A673 (cell line): ENCODE results near the gene ADARB2. TPM values are rescaled to one million over a fixed set of nuclear protein-coding genes. Genes with fewer than 3 reads are reported as not detected.
"Not testable (repeated sequence)": the region's sequence is repeated elsewhere in the genome, so short reads cannot be mapped to it uniquely, and the experiment has no call there.

Experiments used
- BruUV-seq: library from RNA; stranded (reverse); fragments of 400-500 nt; replicated peaks from 2 replicates; lab custom pipeline; 2021; lab: Mats Ljungman, UMichigan
- CTCF ChIA-PET: fragments of 300-600 bp; sonication (Branson Sonifier 250); formaldehyde crosslinking; loops from one replicate; lab custom pipeline; 2022; ENCODE audit warnings: antibody characterized with exemption; lab: Charles Lee
- POLR2A ChIA-PET: fragments of 300-600 bp; sonication (Branson Sonifier 250); formaldehyde crosslinking; loops from one replicate; lab custom pipeline; 2022; ENCODE audit warnings: antibody characterized with exemption; ENCODE audit not compliant: low non-redundant PET; lab: Charles Lee
- DNase-seq: peaks from one replicate; pipeline ENCODE4 v3.0.0-alpha.2; 2015; ENCODE audit warnings: low spot score
- H3K27ac ChIP-seq: fragments of 200-600 bp; sonication (generic); 2 replicates; pipeline ENCODE4 v1.5.1; 2016; ENCODE audit warnings: mixed run types, low read depth, mild to moderate bottlenecking, mixed read lengths, antibody characterized with exemption, low read length; ENCODE audit not compliant: poor library complexity, severe bottlenecking
- H3K27me3 ChIP-seq: fragments of 200-600 bp; sonication (generic); replicated peaks from 2 replicates; pipeline ENCODE4 v1.6.1; 2017; ENCODE audit warnings: mixed run types, low read depth, mild to moderate bottlenecking, mixed read lengths, antibody characterized with exemption, low read length; ENCODE audit not compliant: insufficient read depth, poor library complexity
- H3K36me3 ChIP-seq: fragments of 200-600 bp; sonication (generic); 2 replicates; pipeline ENCODE4 v1.6.1; 2016; ENCODE audit warnings: mixed run types, mild to moderate bottlenecking, mixed read lengths, antibody characterized with exemption, low read length; ENCODE audit not compliant: insufficient read depth, poor library complexity, severe bottlenecking
- H3K4me1 ChIP-seq: fragments of 200-600 bp; sonication (generic); 2 replicates; pipeline ENCODE4 v1.6.1; 2017; ENCODE audit warnings: mixed run types, mild to moderate bottlenecking, mixed read lengths, antibody characterized with exemption, low read length; ENCODE audit not compliant: insufficient read depth, poor library complexity, severe bottlenecking
- H3K4me3 ChIP-seq: fragments of 200-600 bp; sonication (generic); 2 replicates; pipeline ENCODE4 v1.5.1; 2016; ENCODE audit warnings: low read depth, mixed run types, mild to moderate bottlenecking, mixed read lengths, low read length; ENCODE audit not compliant: poor library complexity, severe bottlenecking
- H3K9me3 ChIP-seq: fragments of 200-600 bp; sonication (generic); 2 replicates; pipeline ENCODE4 v1.6.1; 2016; ENCODE audit warnings: mixed run types, low read depth, mild to moderate bottlenecking, mixed read lengths, antibody characterized with exemption, low read length; ENCODE audit not compliant: poor library complexity, severe bottlenecking
- CTCF ChIP-seq: fragments of 300-800, 200-600 bp; sonication (generic); conservative IDR thresholded peaks from 2 replicates; pipeline ENCODE4 v1.5.1; 2017; ENCODE audit warnings: low read depth, mild to moderate bottlenecking, antibody characterized with exemption, low read length, moderate library complexity, mixed read lengths
- EZH2 ChIP-seq: fragments of 200-600 bp; sonication (generic); IDR thresholded peaks from 2 replicates; pipeline ENCODE4 v1.6.1; 2017; ENCODE audit warnings: borderline replicate concordance, low read depth, mild to moderate bottlenecking, mixed read lengths, antibody characterized with exemption, low read length; ENCODE audit not compliant: poor library complexity, severe bottlenecking
- intact Hi-C: fragments of 100-400 bp; cut with micrococcal nuclease; formaldehyde crosslinking; loops from one replicate; pipeline ENCODE4 v1.10.0; 2022; ENCODE audit not compliant: unreplicated experiment
- total RNA-seq: library from RNA; stranded (reverse); gene quantifications from 2 replicates; pipeline ENCODE4 v1.2.3, GENCODE V29; 2021

Gene ADARB2
- total RNA-seq, 1 experiment from 2014 or later, result not detected

- intact Hi-C loops, result no loop called here
- CTCF ChIA-PET, result interaction anchor here (0.5 kb wide), 1 partner anchor 429 kb away, joined by 4 read pairs; no protein-coding TSS in a partner anchor
- no peaks in the 10 kb centered on the region for H3K9me3 ChIP-seq
These were observed 381.0 kb downstream of the ADARB2 start for GRCh38 chr10:1356349-1356748.

GRCh38 chr10:1354809-1355710, 382.3 kb downstream of the ADARB2 start:
- intact Hi-C loops, result no loop called here

More at GRCh38 chr10:1356349-1356748, 381.0 kb downstream of the ADARB2 start:
- no TSS peak for BruUV-seq
- DNase-seq, result no peak
- Histone ChIP-seq H3K27ac (no peak overlapping the region), H3K4me1 (peaks cover 8% of the 10 kb centered on the region), H3K27me3 (peaks cover 37% of the 10 kb centered on the region), H3K36me3 (no peaks in the 10 kb centered on the region), H3K4me3 (no peak overlapping the region)
- TF ChIP-seq EZH2 (no peak), CTCF (no peak)
- POLR2A ChIA-PET, result no interaction called here

GRCh38 chr10:1352296-1352695, 385.0 kb downstream of the ADARB2 start:
- H3K4me1 ChIP-seq, H3K27ac ChIP-seq, CTCF ChIA-PET, intact Hi-C loops, BruUV-seq, POLR2A ChIA-PET, DNase-seq, H3K4me3 ChIP-seq, H3K36me3 ChIP-seq, H3K9me3 ChIP-seq: not testable (repeated sequence)
- peaks cover 37% of the 10 kb centered on the region for H3K27me3 ChIP-seq

More at GRCh38 chr10:1354809-1355710, 382.3 kb downstream of the ADARB2 start:
- DNase-seq, result no peak
- TF ChIP-seq CTCF (no peak), EZH2 (no peak)
- no TSS peak for BruUV-seq
- ChIA-PET CTCF (no interaction called here), POLR2A (no interaction called here)
- Histone ChIP-seq H3K27ac (no peak overlapping the region), H3K4me3 (no peak overlapping the region), H3K27me3 (peaks cover 37% of the 10 kb centered on the region), H3K9me3 (no peaks in the 10 kb centered on the region), H3K4me1 (no peaks in the 10 kb centered on the region), H3K36me3 (no peaks in the 10 kb centered on the region)
